Keratinocyte (primary cell): ENCODE results near the gene NUDT2.

ENCODE experiments used
- CTCF ChIP-seq, 3 experiments: IDR thresholded peaks in 1 of 3; conservative IDR thresholded peaks in 1 of 3; optimal IDR thresholded peaks in 1 of 3; 2 replicates in 2 of 3; 3 replicates in 1 of 3; pipeline versions ENCODE3 to v1.5.1; 2011; ENCODE audit warnings: low read length in 3 of 3, mild to moderate bottlenecking in 3 of 3, moderate library complexity in 2 of 3, control low read depth in 1 of 3, inconsistent platforms in 1 of 3; ENCODE audit not compliant: insufficient read depth in 2 of 3; ENCODE audit errors: extremely low read depth in 1 of 3
- EZH2 ChIP-seq: IDR thresholded peaks from one replicate; pipeline ENCODE4 v1.6.1; 2012; ENCODE audit warnings: inconsistent platforms, mild to moderate bottlenecking, low read length, moderate library complexity

- TF ChIP-seq CTCF (optimal IDR thresholded peaks at IDR 0.05 in 1 of 3, IDR thresholded peaks at IDR 0.05 in 1 of 3, conservative IDR thresholded peaks at IDR 0.05 in 1 of 3; ENCODE audit: extremely low read depth in 1 of 3, insufficient read depth in 2 of 3, low read length in 3 of 3): no peak
- no peak for TF ChIP-seq EZH2
Observed at GRCh38 chr9:34328500-34328986, 826 bp upstream of the NUDT2 start.
